Keratinocyte (primary cell): ENCODE results near the gene FAM90A1. TPM values are rescaled to one million over a fixed set of nuclear protein-coding genes. Genes with fewer than 3 reads are reported as not detected.
"Not testable (repeated sequence)": the region's sequence is repeated elsewhere in the genome, so short reads cannot be mapped to it uniquely, and the experiment has no call there.

Experiments used
- DNase-seq: peaks from one replicate; pipeline ENCODE4 v3.0.0-alpha.2; 2011; ENCODE audit warnings: low read depth, missing footprints, low spot score
- FAIRE-seq: peaks from 2 replicates; lab custom pipeline; 2011; peaks lifted over from hg19 to GRCh38; lab: Jason Lieb, UNC
- H2AFZ ChIP-seq: 2 replicates; pipeline ENCODE4 v1.6.0; 2012; ENCODE audit warnings: low read length, control low read depth, inconsistent platforms; ENCODE audit not compliant: control insufficient read depth
- H3K27ac ChIP-seq: 2 replicates; pipeline ENCODE4 v1.5.1; 2011; ENCODE audit warnings: low read length; ENCODE audit not compliant: control insufficient read depth, insufficient read depth
- H3K27me3 ChIP-seq: 3 replicates; pipeline ENCODE4 v1.6.0; 2011; ENCODE audit warnings: low read length; ENCODE audit not compliant: control insufficient read depth, insufficient read depth; ENCODE audit errors: extremely low read depth
- H3K36me3 ChIP-seq, 2 experiments: 2 replicates in 1 of 2; 3 replicates in 1 of 2; pipeline ENCODE4 v1.5.1; 2011; ENCODE audit warnings: low read length in 2 of 2, mild to moderate bottlenecking in 1 of 2; ENCODE audit not compliant: control insufficient read depth in 2 of 2, insufficient read depth in 2 of 2; ENCODE audit errors: extremely low read depth in 1 of 2
- H3K4me1 ChIP-seq: 3 replicates; pipeline ENCODE4 v1.5.1; 2011; ENCODE audit warnings: low read length; ENCODE audit not compliant: control insufficient read depth, insufficient read depth; ENCODE audit errors: extremely low read depth
- H3K4me2 ChIP-seq: 3 replicates; pipeline ENCODE4 v1.6.0; 2011; ENCODE audit warnings: low read depth, low read length; ENCODE audit not compliant: control insufficient read depth, insufficient read depth; ENCODE audit errors: extremely low read depth
- H3K4me3 ChIP-seq, 3 experiments: fragments of 200-600 bp in 1 of 3; sonication (generic) in 1 of 3; 2 replicates in 2 of 3; 3 replicates in 1 of 3; pipeline ENCODE4 v1.5.1; 2011 to 2016; ENCODE audit warnings: low read length in 3 of 3, mild to moderate bottlenecking in 3 of 3, control low read depth in 2 of 3, inconsistent platforms in 1 of 3, low read depth in 1 of 3, mixed read lengths in 1 of 3, mixed run types in 1 of 3, moderate library complexity in 1 of 3; ENCODE audit not compliant: control insufficient read depth in 2 of 3, insufficient read depth in 2 of 3; ENCODE audit errors: extremely low read depth in 1 of 3
- H3K79me2 ChIP-seq: 2 replicates; pipeline ENCODE4 v1.6.0; 2012; ENCODE audit warnings: low read length; ENCODE audit not compliant: control insufficient read depth, insufficient read depth
- H3K9ac ChIP-seq: 3 replicates; pipeline ENCODE4 v1.6.0; 2011; ENCODE audit warnings: low read length; ENCODE audit not compliant: control insufficient read depth, insufficient read depth; ENCODE audit errors: extremely low read depth
- H3K9me1 ChIP-seq: 3 replicates; pipeline ENCODE4 v1.6.0; 2011; ENCODE audit warnings: low read length; ENCODE audit not compliant: control insufficient read depth, insufficient read depth; ENCODE audit errors: extremely low read depth
- H3K9me3 ChIP-seq: 2 replicates; pipeline ENCODE4 v1.5.1; 2012; ENCODE audit warnings: low read depth, low read length; ENCODE audit not compliant: control insufficient read depth
- H4K20me1 ChIP-seq: 3 replicates; pipeline ENCODE4 v1.6.0; 2011; ENCODE audit warnings: low read length; ENCODE audit not compliant: control insufficient read depth, insufficient read depth; ENCODE audit errors: extremely low read depth
- dilution Hi-C: fragments of 300-500 bp; cut with MboI; formaldehyde crosslinking; loops from one replicate; pipeline ENCODE4 v1.7.0; 2020; ENCODE audit warnings: low sequenced_read_pairs; ENCODE audit not compliant: extremely low pct_ligation_motif_present
- polyA plus RNA-seq, 5 experiments: library from polyadenylated mRNA; depleted of rRNA in 3 of 5; stranded (reverse) in 3 of 5; stranded (forward) in 1 of 5; unstranded in 1 of 5; fragments of >200 nt; gene quantifications; 1 replicate in 1 of 5; 2 replicates in 3 of 5; 3 replicates in 1 of 5; pipeline versions ENCODE4 v1.2.1 to v1.2.3, GENCODE V29; 2011 to 2012; ENCODE audit warnings: missing spikeins in 2 of 5, low read depth in 1 of 5, low replicate concordance in 1 of 5

Gene FAM90A1
- polyA plus RNA-seq, 1 donor (not counting 4 experiments of a cell fraction or from before 2014, with no cell fraction given), result 0.04 TPM

DNA sequence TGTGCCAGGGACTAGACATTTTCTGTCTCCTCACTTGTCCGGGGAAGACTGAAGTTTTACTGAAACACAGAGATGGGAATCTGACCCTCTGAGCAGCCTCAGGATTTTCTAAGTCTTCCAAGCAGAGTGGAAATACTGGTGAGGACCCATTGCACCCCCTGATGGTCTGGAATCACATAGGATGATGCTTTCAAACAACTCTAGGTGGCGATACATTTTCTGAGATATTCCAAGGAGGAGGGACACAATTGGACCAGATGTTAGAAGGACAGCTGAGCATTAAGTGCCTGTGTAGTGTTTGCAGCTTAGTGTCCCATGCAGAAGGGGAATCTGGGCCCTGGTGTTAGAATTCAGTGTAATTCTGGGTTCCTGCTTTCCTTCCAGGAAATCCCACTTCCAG lies 39.3 kb downstream of the FAM90A1 start:
- H3K36me3 ChIP-seq, H3K27ac ChIP-seq, FAIRE-seq, H2AFZ ChIP-seq, H4K20me1 ChIP-seq, H3K9me3 ChIP-seq, H3K9ac ChIP-seq, H3K4me1 ChIP-seq, H3K4me2 ChIP-seq, H3K79me2 ChIP-seq, dilution Hi-C loops, H3K9me1 ChIP-seq, H3K27me3 ChIP-seq, H3K4me3 ChIP-seq, DNase-seq: not testable (repeated sequence)

DNA sequence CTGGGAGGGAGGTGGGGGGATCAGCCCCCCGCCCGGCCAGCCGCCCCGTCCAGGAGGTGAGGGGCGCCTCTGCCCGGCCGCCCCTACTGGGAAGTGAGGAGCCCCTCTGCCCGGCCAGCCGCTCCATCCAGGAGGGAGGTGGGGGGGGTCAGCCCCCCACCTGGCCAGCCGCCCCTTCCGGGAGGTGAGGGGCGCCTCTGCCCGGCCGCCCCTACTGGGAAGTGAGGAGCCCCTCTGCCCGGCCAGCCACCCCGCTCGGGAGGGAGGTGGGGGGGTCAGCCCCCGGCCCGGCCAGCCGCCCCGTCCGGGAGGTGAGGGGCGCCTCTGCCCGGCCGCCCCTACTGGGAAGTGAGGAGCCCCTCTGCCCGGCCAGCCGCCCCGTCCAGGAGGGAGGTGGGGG lies 43.2 kb downstream of the FAM90A1 start:
- H3K9me3 ChIP-seq, H3K4me3 ChIP-seq, dilution Hi-C loops, H3K27me3 ChIP-seq, H3K9me1 ChIP-seq, H4K20me1 ChIP-seq, H2AFZ ChIP-seq, H3K27ac ChIP-seq, H3K4me1 ChIP-seq, FAIRE-seq, H3K79me2 ChIP-seq, DNase-seq, H3K9ac ChIP-seq, H3K4me2 ChIP-seq, H3K36me3 ChIP-seq: not testable (repeated sequence)

DNA sequence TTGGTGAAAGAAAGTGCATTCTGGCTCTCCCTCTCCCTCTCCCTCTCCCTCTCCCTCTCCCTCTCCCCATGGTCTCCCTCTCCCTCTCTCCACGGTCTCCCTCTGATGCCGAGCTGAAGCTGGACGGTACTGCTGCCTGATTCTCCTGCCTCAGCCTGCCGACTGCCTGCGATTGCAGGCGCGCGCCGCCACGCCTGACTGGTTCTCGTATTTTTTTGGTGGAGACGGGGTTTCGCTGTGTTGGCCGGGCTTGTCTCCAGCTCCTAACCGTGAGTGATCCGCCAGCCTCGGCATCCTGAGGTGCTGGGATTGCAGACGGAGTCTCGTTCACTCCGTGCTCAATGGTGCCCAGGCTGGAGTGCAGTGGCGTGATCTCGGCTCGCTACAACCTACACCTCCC lies 44.1 kb downstream of the FAM90A1 start:
- H3K9me1 ChIP-seq, DNase-seq, H3K27ac ChIP-seq, dilution Hi-C loops, H3K9ac ChIP-seq, H4K20me1 ChIP-seq, H3K9me3 ChIP-seq, H3K4me2 ChIP-seq, H3K4me3 ChIP-seq, H3K36me3 ChIP-seq, H2AFZ ChIP-seq, FAIRE-seq, H3K4me1 ChIP-seq, H3K79me2 ChIP-seq, H3K27me3 ChIP-seq: not testable (repeated sequence)

DNA sequence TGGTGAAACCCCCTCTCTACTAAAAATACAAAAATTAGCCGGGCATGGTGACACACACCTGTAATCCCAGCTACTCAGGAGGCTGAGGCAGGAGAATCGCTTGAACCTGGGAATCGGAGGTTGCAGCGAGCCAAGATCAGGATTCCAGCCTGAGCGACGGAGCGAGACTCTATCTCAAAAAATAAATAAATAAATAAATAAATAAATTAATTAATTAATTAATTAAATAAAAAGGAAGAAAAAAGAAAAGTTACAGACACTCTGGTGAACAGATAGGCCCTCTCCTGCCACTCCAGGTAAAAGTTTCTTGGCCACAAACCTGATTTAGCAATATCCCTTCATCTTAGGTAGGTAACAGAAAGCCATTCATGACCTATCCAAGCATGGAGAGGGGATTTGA lies 44.5 kb downstream of the FAM90A1 start:
- H3K27me3 ChIP-seq, result not testable (repeated sequence)

DNA sequence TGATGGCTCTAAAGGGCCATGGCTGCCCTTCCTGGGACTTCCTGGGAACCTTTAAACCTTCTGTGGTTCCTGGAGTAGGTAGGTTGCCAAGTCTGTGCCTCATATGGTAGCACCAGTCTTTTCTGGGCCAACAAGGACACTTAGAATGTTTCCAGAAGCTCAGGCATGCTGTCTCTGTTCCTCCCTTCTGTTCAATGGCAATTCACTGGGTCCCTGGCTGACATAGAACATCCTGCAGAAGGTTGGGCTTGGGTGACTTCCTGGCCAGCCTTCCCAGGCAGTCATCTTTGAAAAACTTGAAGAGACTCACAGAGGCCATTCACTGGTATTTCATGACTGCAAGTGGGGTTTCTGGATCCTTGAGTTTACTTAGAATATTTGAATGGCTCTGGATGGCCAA lies 46.1 kb downstream of the FAM90A1 start:
- H3K9me3 ChIP-seq, DNase-seq, FAIRE-seq, H3K9me1 ChIP-seq, H3K4me2 ChIP-seq, H3K4me1 ChIP-seq, H3K79me2 ChIP-seq, H4K20me1 ChIP-seq, H3K4me3 ChIP-seq, H3K27ac ChIP-seq, H3K27me3 ChIP-seq, H2AFZ ChIP-seq, dilution Hi-C loops, H3K9ac ChIP-seq, H3K36me3 ChIP-seq: not testable (repeated sequence)

More for the DNA sequence above, 44.5 kb downstream of the FAM90A1 start:
- H3K9me1 ChIP-seq, H3K27ac ChIP-seq, H3K9ac ChIP-seq, H4K20me1 ChIP-seq, DNase-seq, H3K4me3 ChIP-seq, dilution Hi-C loops, H3K36me3 ChIP-seq, H3K4me1 ChIP-seq, FAIRE-seq, H2AFZ ChIP-seq, H3K79me2 ChIP-seq, H3K9me3 ChIP-seq, H3K4me2 ChIP-seq: not testable (repeated sequence)
